HepG2 (cell line): ENCODE measurements around the gene STX7. TPM values are rescaled to one million over a fixed set of nuclear protein-coding genes. Genes with fewer than 3 reads are reported as not detected.
A peak's percentile ranks its signal among the peaks of the same experiment; 100 is the strongest.

Experiments used
- CENPBD1 ChIP-seq: sonication (generic); formaldehyde crosslinking; IDR thresholded peaks from 2 replicates; pipeline ENCODE4 v1.8.0; 2022; ENCODE audit warnings: missing genetic modification reagents, low read depth, mild to moderate bottlenecking, borderline replicate concordance
- FOSL1 ChIP-seq: sonication (generic); formaldehyde crosslinking; IDR thresholded peaks from 2 replicates; pipeline ENCODE4 v1.9.0; 2021; ENCODE audit warnings: missing genetic modification reagents, borderline replicate concordance
- FOXJ3 ChIP-seq: sonication (generic); formaldehyde crosslinking; IDR thresholded peaks from 2 replicates; pipeline ENCODE4 v1.4.0; 2020; ENCODE audit warnings: missing genetic modification reagents, mild to moderate bottlenecking, borderline replicate concordance
- FOXK2 ChIP-seq: fragments of 450-650 bp; IDR thresholded peaks from 2 replicates; pipeline ENCODE4 v1.6.1; 2016
- HNRNPLL ChIP-seq: fragments of 200-400 bp; formaldehyde crosslinking; IDR thresholded peaks from 2 replicates; pipeline ENCODE4 v1.6.1; 2017; ENCODE audit warnings: mild to moderate bottlenecking, low read depth, low read length; ENCODE audit not compliant: poor library complexity, severe bottlenecking
- HOXA3 ChIP-seq: sonication (generic); formaldehyde crosslinking; IDR thresholded peaks from 2 replicates; pipeline ENCODE4 v1.5.0; 2020; ENCODE audit warnings: missing genetic modification reagents
- KDM1A ChIP-seq: IDR thresholded peaks from 2 replicates; pipeline ENCODE4 v1.6.1; 2016; ENCODE audit warnings: missing compliant biosample characterization
- MXD1 ChIP-seq: sonication (generic); formaldehyde crosslinking; IDR thresholded peaks from 2 replicates; pipeline ENCODE4 v1.4.0; 2020; ENCODE audit warnings: mild to moderate bottlenecking, missing genetic modification reagents
- NR1H2 ChIP-seq: sonication (generic); formaldehyde crosslinking; IDR thresholded peaks from 2 replicates; pipeline ENCODE4 v1.8.1; 2022; ENCODE audit warnings: low read depth, missing genetic modification reagents, borderline replicate concordance
- PAXIP1 ChIP-seq: sonication (generic); formaldehyde crosslinking; conservative IDR thresholded peaks from 2 replicates; pipeline ENCODE4 v1.4.0; 2020; ENCODE audit warnings: mild to moderate bottlenecking, missing genetic modification reagents, moderate library complexity
- PHF21A ChIP-seq: sonication (generic); formaldehyde crosslinking; IDR thresholded peaks from 2 replicates; pipeline ENCODE4 v1.5.0; 2020; ENCODE audit warnings: mild to moderate bottlenecking, missing genetic modification reagents
- PITX1 ChIP-seq: sonication (generic); formaldehyde crosslinking; IDR thresholded peaks from 2 replicates; pipeline ENCODE4 v1.5.1; 2020; ENCODE audit warnings: mild to moderate bottlenecking, missing genetic modification reagents
- RORA ChIP-seq: sonication (generic); formaldehyde crosslinking; IDR thresholded peaks from 2 replicates; pipeline ENCODE4 v1.5.0; 2020; ENCODE audit warnings: mild to moderate bottlenecking, missing genetic modification reagents, moderate library complexity
- SOX13 ChIP-seq, 3 experiments: fragments of 450-650 bp in 1 of 3; sonication (generic) in 1 of 3; formaldehyde crosslinking in 1 of 3; IDR thresholded peaks in 2 of 3; conservative IDR thresholded peaks in 1 of 3; 2 replicates each; pipeline versions ENCODE4 v1.5.0 to v1.6.1; 2016 to 2020; ENCODE audit warnings: antibody characterized with exemption in 1 of 3, mild to moderate bottlenecking in 1 of 3, missing compliant biosample characterization in 1 of 3, missing genetic modification reagents in 1 of 3, moderate library complexity in 1 of 3
- SP2 ChIP-seq: sonication (generic); formaldehyde crosslinking; IDR thresholded peaks from 2 replicates; pipeline ENCODE4 v1.5.1; 2020; ENCODE audit warnings: mild to moderate bottlenecking, missing genetic modification reagents
- TFDP1 ChIP-seq: IDR thresholded peaks from 2 replicates; pipeline ENCODE4 v1.6.1; 2016; ENCODE audit warnings: missing compliant biosample characterization, missing genetic modification reagents, borderline replicate concordance
- YEATS4 ChIP-seq: sonication (generic); formaldehyde crosslinking; IDR thresholded peaks from 2 replicates; pipeline ENCODE4 v1.4.0; 2020; ENCODE audit warnings: missing genetic modification reagents, borderline replicate concordance
- ZNF17 ChIP-seq: sonication (generic); formaldehyde crosslinking; IDR thresholded peaks from 2 replicates; pipeline ENCODE4 v1.5.0; 2020; ENCODE audit warnings: mild to moderate bottlenecking, missing genetic modification reagents
- ZNF879 ChIP-seq: sonication (generic); formaldehyde crosslinking; IDR thresholded peaks from 2 replicates; pipeline ENCODE4 v1.8.1; 2023; ENCODE audit warnings: missing genetic modification reagents
- ZSCAN21 ChIP-seq: sonication (generic); formaldehyde crosslinking; IDR thresholded peaks from 2 replicates; pipeline ENCODE4 v1.8.0; 2022; ENCODE audit warnings: mild to moderate bottlenecking, missing genetic modification reagents, moderate library complexity, borderline replicate concordance
- polyA plus RNA-seq, 8 experiments: library from polyadenylated mRNA; depleted of rRNA in 3 of 8; stranded (reverse) in 7 of 8; unstranded in 1 of 8; fragments of >200 nt; fragmentation: Illumina TruSeq in 4 of 8; extraction: Trizol in 4 of 8; gene quantifications; 2 replicates each; pipeline versions ENCODE4 v1.2.1 to v1.2.3, GENCODE V29; 2011 to 2016; ENCODE audit warnings: low read depth in 4 of 8, missing spikeins in 1 of 8, mixed read lengths in 1 of 8; ENCODE audit not compliant: insufficient read depth in 1 of 8
- total RNA-seq, 5 experiments: library from RNA; depleted of rRNA; stranded (reverse); fragments of >200 nt; fragmentation: Illumina TruSeq; extraction: Trizol; gene quantifications; 2 replicates each; pipeline ENCODE4 v1.2.3, GENCODE V29; 2016; ENCODE audit warnings: low read depth in 1 of 5
- TF ChIP-seq, protein P1 (sequence below): sonication (generic); formaldehyde crosslinking; IDR thresholded peaks from 2 replicates; pipeline ENCODE4 v1.4.0; 2020; ENCODE audit warnings: missing genetic modification reagents, mild to moderate bottlenecking, borderline replicate concordance

The STX7 gene
- total and polyA plus RNA-seq, 2 of the 13 experiments (the other 11 are each of a cell fraction or from before 2014, with no cell fraction given): 28.0 to 34.7 TPM

- TF ChIP-seq SOX13 (IDR thresholded peaks at IDR 0.05): no peak
- TF ChIP-seq SOX13 (CRISPR knock-in tag; conservative IDR thresholded peaks at IDR 0.05 in 1 of 2, IDR thresholded peaks at IDR 0.05 in 1 of 2): peak in 1 of 2 experiments; percentile 19; a peak in 1 of 4 replicates
- no peak for TF ChIP-seq CENPBD1 (CRISPR knock-in tag)
- peak; percentile 48; the same call in 1 of the 2 replicates for TF ChIP-seq TFDP1 (CRISPR knock-in tag)
- no peak for TF ChIP-seq HNRNPLL
- 0 out of 2 replicates have a peak, but pooled peaks have one; percentile 31 for TF ChIP-seq PAXIP1 (CRISPR knock-in tag)
- TF ChIP-seq, protein P1, sequence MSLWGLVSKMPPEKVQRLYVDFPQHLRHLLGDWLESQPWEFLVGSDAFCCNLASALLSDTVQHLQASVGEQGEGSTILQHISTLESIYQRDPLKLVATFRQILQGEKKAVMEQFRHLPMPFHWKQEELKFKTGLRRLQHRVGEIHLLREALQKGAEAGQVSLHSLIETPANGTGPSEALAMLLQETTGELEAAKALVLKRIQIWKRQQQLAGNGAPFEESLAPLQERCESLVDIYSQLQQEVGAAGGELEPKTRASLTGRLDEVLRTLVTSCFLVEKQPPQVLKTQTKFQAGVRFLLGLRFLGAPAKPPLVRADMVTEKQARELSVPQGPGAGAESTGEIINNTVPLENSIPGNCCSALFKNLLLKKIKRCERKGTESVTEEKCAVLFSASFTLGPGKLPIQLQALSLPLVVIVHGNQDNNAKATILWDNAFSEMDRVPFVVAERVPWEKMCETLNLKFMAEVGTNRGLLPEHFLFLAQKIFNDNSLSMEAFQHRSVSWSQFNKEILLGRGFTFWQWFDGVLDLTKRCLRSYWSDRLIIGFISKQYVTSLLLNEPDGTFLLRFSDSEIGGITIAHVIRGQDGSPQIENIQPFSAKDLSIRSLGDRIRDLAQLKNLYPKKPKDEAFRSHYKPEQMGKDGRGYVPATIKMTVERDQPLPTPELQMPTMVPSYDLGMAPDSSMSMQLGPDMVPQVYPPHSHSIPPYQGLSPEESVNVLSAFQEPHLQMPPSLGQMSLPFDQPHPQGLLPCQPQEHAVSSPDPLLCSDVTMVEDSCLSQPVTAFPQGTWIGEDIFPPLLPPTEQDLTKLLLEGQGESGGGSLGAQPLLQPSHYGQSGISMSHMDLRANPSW (CRISPR knock-in tag): no peak
- no peak for TF ChIP-seq KDM1A (CRISPR knock-in tag)
- no peak for TF ChIP-seq SP2
- peak; percentile 31; the same call in 1 of the 2 replicates for TF ChIP-seq YEATS4 (CRISPR knock-in tag)
- no peak for TF ChIP-seq ZNF17 (CRISPR knock-in tag)
- no peak for TF ChIP-seq FOSL1 (CRISPR knock-in tag)
- no peak for TF ChIP-seq NR1H2 (CRISPR knock-in tag)
- no peak for TF ChIP-seq PHF21A
- no peak for TF ChIP-seq PITX1 (CRISPR knock-in tag)
- no peak for TF ChIP-seq FOXJ3
- TF ChIP-seq FOXK2: 0 out of 2 replicates have a peak, but pooled peaks have one; percentile 21
- TF ChIP-seq RORA (CRISPR knock-in tag): no peak
- TF ChIP-seq MXD1 (CRISPR knock-in tag): no peak
- TF ChIP-seq HOXA3 (CRISPR knock-in tag): no peak
- no peak for TF ChIP-seq ZNF879 (CRISPR knock-in tag)
- TF ChIP-seq ZSCAN21: no peak
These were observed 1.1 kb upstream of the STX7 start (continued) for GRCh38 chr6:132513831-132514545.
